Activated CD4-positive, alpha-beta T cell treated with anti-CD3 and anti-CD28 coated beads, Interleukin-2, amount 10 ng/mL, durations not matched to agents 7 days and 5 days (primary cell): ENCODE results near the gene OTOS. TPM values are rescaled to one million over a fixed set of nuclear protein-coding genes. Genes with fewer than 3 reads are reported as not detected.

Source experiments
- CTCF ChIA-PET: fragments of 350-600 bp; sonication (Branson Sonifier 250); formaldehyde crosslinking; loops from one replicate; lab custom pipeline; 2021; ENCODE audit warnings: antibody characterized with exemption; lab: Charles Lee
- POLR2A ChIA-PET: fragments of 350-600 bp; sonication (Branson Sonifier 250); formaldehyde crosslinking; loops from one replicate; lab custom pipeline; 2021; ENCODE audit warnings: antibody characterized with exemption; lab: Charles Lee
- DNase-seq: peaks from one replicate; pipeline ENCODE4 v3.0.0-alpha.2; 2020
- H3K27ac Mint-ChIP-seq: one replicate; pipeline ENCODE4 v1.8.0; 2021; ENCODE audit warnings: mild to moderate bottlenecking, moderate library complexity, mixed read lengths
- H3K27me3 Mint-ChIP-seq: one replicate; pipeline ENCODE4 v1.8.0; 2021; ENCODE audit warnings: mixed read lengths
- H3K36me3 Mint-ChIP-seq: one replicate; pipeline ENCODE4 v1.8.0; 2021; ENCODE audit warnings: low read depth, mixed read lengths
- H3K4me1 Mint-ChIP-seq: one replicate; pipeline ENCODE4 v1.8.0; 2021; ENCODE audit warnings: mixed read lengths
- H3K4me3 Mint-ChIP-seq: one replicate; pipeline ENCODE4 v1.8.0; 2021; ENCODE audit warnings: mild to moderate bottlenecking, moderate library complexity, mixed read lengths
- H3K9me3 Mint-ChIP-seq: one replicate; pipeline ENCODE4 v1.8.0; 2021; ENCODE audit warnings: mixed read lengths
- total RNA-seq, 2 experiments: library from RNA; stranded (reverse); gene quantifications; one replicate each; pipeline ENCODE4 v1.2.3, GENCODE V29; 2021

The OTOS gene
- total RNA-seq, 2 experiments from 2014 or later, result not detected

DNA sequence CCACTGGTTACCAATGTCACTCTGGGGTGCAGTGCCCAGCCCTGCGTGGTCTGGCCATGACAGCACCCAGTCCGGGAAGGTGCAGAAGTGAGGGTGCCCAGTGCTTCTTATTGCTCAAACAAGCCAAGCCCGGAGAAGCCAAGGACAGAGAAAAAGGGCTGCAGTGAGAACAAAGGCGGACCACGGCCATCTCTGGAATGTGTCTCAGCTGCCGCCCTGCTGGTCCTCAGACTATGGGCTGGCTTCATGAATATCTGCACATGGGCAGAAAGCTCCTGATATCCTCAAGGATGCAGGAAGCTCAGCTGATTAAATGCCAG lies 33.0 kb downstream of the OTOS start:
- Mint-ChIP-seq H3K4me1 (no peaks in the 10 kb centered on the region), H3K36me3 (no peaks in the 10 kb centered on the region), H3K4me3 (no peak overlapping the region), H3K9me3 (no peaks in the 10 kb centered on the region), H3K27me3 (peaks cover 9% of the 10 kb centered on the region), H3K27ac (no peak overlapping the region)
- no peak for DNase-seq
- POLR2A ChIA-PET, result no interaction called here
- CTCF ChIA-PET, result no interaction called here

DNA sequence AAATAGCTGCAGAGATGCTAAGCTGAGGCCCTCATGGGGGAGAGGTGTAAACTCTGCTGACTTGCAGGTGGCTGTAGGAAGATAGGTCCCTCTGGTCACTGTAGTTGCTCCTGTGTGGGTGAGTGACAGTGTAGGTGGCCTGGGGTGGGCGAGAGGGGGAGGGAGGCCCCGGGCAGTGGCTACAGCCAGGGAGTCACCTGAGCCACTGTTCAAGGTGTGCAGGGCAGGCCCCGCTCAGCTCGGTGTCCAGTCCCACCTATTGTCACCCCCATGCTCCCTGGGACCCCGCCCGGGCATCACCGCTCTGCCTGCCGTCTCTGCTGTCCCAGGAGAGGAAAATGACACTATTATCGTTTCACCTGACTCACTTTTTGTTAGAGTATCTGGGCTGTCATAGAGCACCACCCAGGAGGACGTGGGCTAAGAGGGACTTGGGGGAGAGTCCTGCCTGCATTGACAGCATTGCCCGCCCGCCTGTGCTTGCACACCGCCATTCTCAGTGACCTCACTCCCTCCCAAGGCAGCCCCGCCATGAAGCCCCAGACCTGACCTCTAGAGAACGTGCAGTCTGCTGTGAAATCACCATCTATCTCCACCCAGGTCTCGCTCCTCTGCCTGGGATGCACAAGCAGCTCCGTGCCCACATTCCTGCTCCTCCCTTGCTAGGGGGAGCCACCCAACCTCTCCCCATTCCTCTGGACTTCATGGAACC lies 33.5 kb downstream of the OTOS start:
- Mint-ChIP-seq H3K27me3 (peaks cover 11% of the 10 kb centered on the region), H3K4me1 (no peaks in the 10 kb centered on the region), H3K27ac (no peak overlapping the region), H3K9me3 (no peaks in the 10 kb centered on the region), H3K4me3 (no peak overlapping the region), H3K36me3 (no peaks in the 10 kb centered on the region)
- ChIA-PET POLR2A (no interaction called here), CTCF (no interaction called here)
- no peak for DNase-seq

DNA sequence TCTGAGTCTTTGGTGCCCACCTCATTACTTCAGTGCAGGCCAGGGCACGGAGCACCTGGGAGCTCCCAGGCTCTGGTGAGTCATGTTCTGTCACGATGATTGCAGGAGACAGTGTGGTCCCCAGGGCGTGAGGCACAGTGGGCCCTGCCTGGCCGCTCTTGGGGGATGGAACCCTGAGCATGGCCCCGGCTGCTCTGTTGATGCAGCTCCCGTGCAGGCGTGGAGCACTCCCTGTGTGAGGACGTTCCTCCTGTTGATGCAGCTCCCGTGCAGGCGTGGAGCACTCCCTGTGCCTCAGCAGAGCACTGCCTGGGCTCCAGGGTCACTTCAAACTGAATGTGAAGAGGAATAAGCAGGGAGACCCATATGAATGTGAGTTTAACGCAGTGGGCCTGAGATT lies 34.5 kb downstream of the OTOS start:
- DNase-seq, result no peak
- no peaks in the 10 kb centered on the region for H3K36me3 Mint-ChIP-seq
- no peak overlapping the region for H3K27ac Mint-ChIP-seq
- ChIA-PET CTCF (interaction anchor here (0.5 to 0.6 kb wide), 2 partner anchors 36 to 68 kb away, joined by 3 read pairs; no protein-coding TSS in a partner anchor), POLR2A (no interaction called here)
- no peaks in the 10 kb centered on the region for H3K9me3 Mint-ChIP-seq
- no peak overlapping the region for H3K4me3 Mint-ChIP-seq
- H3K27me3 Mint-ChIP-seq, result peaks cover 19% of the 10 kb centered on the region
- no peaks in the 10 kb centered on the region for H3K4me1 Mint-ChIP-seq

DNA sequence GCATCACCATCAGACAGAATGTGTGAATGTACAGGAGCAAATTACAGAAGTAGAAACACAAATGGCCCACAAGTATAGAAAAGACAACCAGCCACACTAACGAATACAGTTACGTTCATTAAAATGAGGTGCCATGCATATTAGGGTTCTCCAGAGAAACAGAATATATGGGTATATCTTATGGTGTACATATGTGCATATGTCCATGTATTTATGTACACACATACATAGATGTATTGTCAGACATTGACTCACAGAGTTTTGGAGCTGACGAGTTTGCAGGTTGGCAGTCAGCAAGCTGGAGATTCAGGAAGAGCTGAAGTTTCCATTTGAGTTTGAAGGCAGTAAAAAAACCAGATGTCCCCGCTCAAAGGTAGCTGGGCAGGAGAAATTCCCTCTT lies 37.3 kb downstream of the OTOS start:
- no peak for DNase-seq
- Mint-ChIP-seq H3K4me1 (no peaks in the 10 kb centered on the region), H3K27me3 (peaks cover 38% of the 10 kb centered on the region), H3K9me3 (no peaks in the 10 kb centered on the region), H3K36me3 (no peaks in the 10 kb centered on the region), H3K27ac (no peak overlapping the region), H3K4me3 (no peak overlapping the region)
- CTCF ChIA-PET, result no interaction called here
- POLR2A ChIA-PET, result no interaction called here

DNA sequence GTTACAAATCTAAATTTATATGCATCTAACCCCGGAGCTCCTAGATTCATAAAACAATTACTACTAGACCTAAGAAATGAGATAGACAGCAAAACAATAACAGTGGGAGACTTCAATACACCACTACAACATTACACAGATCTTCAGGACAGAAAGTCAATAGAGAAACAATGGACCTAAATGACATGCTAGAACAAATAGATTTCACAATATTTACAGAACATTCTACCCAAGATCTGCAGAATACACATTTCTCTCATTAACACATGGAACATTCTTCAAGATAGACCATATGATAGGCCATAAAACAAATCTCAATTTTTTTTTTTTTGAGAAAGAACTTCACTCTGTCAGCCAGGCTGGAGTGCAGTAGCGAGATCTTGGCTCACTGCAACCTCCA lies 42.1 kb downstream of the OTOS start:
- ChIA-PET CTCF (interaction anchor here (0.6 kb wide), 2 partner anchors 713 to 1169 kb away, joined by 3 read pairs; no protein-coding TSS in a partner anchor), POLR2A (no interaction called here)
- H3K4me1 Mint-ChIP-seq, result no peaks in the 10 kb centered on the region
- peaks cover 3% of the 10 kb centered on the region for H3K9me3 Mint-ChIP-seq
- H3K4me3 Mint-ChIP-seq, result no peak overlapping the region
- H3K27ac Mint-ChIP-seq, result no peak overlapping the region
- no peak for DNase-seq
- peaks cover 76% of the 10 kb centered on the region for H3K27me3 Mint-ChIP-seq
- no peaks in the 10 kb centered on the region for H3K36me3 Mint-ChIP-seq

DNA sequence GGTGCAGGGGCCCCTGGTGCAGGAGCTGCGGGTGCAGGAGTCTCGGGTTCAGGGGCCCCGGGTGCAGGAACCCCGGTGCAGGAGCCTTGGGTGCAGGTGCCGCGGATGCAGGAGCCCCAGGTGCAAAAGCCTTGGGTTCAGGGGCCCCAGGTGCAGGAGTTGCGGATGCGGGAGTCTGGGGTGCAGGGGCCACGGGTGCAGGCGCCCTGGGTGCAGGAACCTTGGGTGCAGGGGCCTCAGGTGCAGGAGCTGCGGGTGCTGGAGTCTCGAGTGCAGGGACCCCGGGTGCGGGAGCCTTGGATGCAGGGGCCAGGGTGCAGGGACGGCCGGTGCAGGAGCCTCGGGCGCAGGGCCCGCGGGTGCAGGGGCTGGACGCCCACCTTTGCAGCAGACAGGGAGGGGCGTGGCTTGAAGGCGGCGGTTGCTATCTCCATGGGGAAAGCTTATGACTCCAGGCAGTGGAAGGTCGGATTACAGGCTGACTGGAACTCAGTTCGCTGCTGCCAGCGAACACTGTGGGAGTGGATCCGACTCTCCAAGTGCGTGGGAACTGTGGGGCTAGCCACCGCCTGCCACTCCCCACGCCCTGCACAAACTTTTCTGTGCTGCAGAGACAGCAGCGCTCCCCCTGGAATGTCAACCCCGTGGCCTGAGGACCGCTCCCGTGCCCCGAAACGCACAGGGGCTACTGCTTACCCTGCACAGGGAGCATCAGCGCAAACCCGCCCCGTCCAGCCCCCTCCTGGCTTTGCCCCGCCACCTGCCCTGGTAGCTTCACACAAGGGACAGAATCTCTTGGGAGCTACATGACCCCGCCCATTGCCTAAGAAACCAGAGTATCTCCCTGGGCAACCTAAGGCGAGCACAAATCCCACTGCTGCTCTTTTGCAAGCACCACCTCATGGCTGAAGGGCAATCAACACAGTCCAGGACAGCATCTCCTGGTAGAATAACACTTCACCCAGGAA lies 44.6 kb downstream of the OTOS start:
- CTCF ChIA-PET, result interaction anchor here (1.0 kb wide), 1 partner anchor 74 kb away, joined by 3 read pairs; no protein-coding TSS in a partner anchor
- Mint-ChIP-seq H3K27ac (no peak overlapping the region), H3K9me3 (peaks cover 3% of the 10 kb centered on the region), H3K36me3 (no peaks in the 10 kb centered on the region), H3K4me3 (no peak overlapping the region), H3K4me1 (no peaks in the 10 kb centered on the region), H3K27me3 (peaks cover 73% of the 10 kb centered on the region)
- POLR2A ChIA-PET, result no interaction called here
- DNase-seq, result no peak

DNA sequence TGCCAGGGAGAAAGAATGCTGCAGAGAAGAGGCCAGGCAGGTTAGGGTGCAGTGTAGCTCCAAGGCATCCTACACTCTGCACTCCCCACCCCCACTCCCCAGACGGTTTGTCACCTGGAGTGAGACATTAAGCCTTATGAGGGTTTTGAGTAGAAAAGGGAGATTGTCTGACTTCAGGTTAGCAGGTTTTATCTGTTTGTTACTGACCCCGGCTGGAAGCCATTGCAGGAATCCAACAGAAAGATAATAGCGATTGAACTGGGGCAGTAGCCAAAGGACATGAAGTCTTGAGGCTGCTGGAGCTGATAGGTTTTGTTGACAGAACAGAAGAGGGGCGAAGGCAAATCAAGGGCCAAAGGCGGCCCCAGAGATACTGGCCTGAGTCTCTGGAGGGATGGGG lies 51.2 kb downstream of the OTOS start:
- ChIA-PET CTCF (no interaction called here), POLR2A (no interaction called here)
- Mint-ChIP-seq H3K4me1 (no peaks in the 10 kb centered on the region), H3K4me3 (no peak overlapping the region), H3K36me3 (peaks cover 2% of the 10 kb centered on the region), H3K27ac (no peak overlapping the region), H3K9me3 (peaks cover 18% of the 10 kb centered on the region), H3K27me3 (peaks cover 33% of the 10 kb centered on the region)
- DNase-seq, result no peak

Other genes with a start within 250 kb of the OTOS start
- 100 to 1,000 TPM; 111 TPM for gene NDUFA10, start 115.3 kb downstream of the OTOS start, total RNA-seq
- not detected for gene OR6B2, start 110.2 kb downstream of the OTOS start, total RNA-seq
- not detected for gene OR6B3, start 87.1 kb downstream of the OTOS start, total RNA-seq
- 100 to 1,000 TPM in 1 of 2 experiments, 10 to 100 TPM in 1; 77.9 to 115 TPM for gene COPS9, start 4.4 kb downstream of the OTOS start, total RNA-seq